ENCODE measurements around the gene CORO2B.

- TF ChIP-seq POLR2A (IDR thresholded peaks at IDR 0.05): no peak
- TF ChIP-seq, protein P1, sequence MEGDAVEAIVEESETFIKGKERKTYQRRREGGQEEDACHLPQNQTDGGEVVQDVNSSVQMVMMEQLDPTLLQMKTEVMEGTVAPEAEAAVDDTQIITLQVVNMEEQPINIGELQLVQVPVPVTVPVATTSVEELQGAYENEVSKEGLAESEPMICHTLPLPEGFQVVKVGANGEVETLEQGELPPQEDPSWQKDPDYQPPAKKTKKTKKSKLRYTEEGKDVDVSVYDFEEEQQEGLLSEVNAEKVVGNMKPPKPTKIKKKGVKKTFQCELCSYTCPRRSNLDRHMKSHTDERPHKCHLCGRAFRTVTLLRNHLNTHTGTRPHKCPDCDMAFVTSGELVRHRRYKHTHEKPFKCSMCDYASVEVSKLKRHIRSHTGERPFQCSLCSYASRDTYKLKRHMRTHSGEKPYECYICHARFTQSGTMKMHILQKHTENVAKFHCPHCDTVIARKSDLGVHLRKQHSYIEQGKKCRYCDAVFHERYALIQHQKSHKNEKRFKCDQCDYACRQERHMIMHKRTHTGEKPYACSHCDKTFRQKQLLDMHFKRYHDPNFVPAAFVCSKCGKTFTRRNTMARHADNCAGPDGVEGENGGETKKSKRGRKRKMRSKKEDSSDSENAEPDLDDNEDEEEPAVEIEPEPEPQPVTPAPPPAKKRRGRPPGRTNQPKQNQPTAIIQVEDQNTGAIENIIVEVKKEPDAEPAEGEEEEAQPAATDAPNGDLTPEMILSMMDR (IDR thresholded peaks at IDR 0.05): no peak
Measured at GRCh38 chr15:68699124-68699880, 120.5 kb downstream of the CORO2B start.

Data from thyroid gland (tissue), 4 donors.